ENCODE measurements around the gene CYB561A3.

GRCh38 chr11:61327669-61328071 lies 34.0 kb downstream of the CYB561A3 start:
- no peak for TF ChIP-seq POLR2A (IDR thresholded peaks at IDR 0.05)
- no peak for TF ChIP-seq CTCF (IDR thresholded peaks at IDR 0.05)
